ENCODE results near the gene PRR5. TPM values are rescaled to one million over a fixed set of nuclear protein-coding genes. Genes with fewer than 3 reads are reported as not detected.

Gene PRR5
- total RNA-seq, 1 donor from 2014 or later: 17.2 TPM

DNA sequence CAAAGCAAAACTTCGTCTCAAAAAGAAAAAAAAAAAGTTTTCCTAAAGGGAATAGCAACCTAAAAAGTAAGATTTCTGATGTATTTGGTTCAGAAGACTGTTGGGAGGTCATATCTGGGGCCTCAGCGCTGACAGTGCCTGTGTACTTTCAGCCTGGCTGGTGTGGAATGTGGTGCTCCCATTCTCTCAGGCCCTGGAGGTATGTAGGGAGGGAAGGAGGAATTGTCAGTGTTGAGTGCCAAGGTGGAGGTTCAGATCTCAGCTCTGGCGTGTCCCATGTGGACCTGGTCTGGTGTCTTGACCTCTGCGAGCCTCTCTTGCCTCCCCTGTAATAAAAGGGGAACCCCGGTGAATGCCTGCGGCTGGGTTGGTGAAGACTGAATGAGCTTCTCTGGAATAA, 22.4 kb downstream of the PRR5 start:
- Histone ChIP-seq H3K4me1 (ENCODE audit: control insufficient read depth in 3 of 3, insufficient read depth in 3 of 3, low read length in 3 of 3) (peaks cover 6 to 10% (median 8%) of the 10 kb centered on the region in 3 donors), H3K9ac (ENCODE audit: low read depth in 1 of 3, low read length in 3 of 3) (no peak overlapping the region), H3K27ac (ENCODE audit: low read depth, low read length) (no peak overlapping the region), H3K27me3 (ENCODE audit: control insufficient read depth in 3 of 3, insufficient read depth in 3 of 3, low read length in 3 of 3) (peaks cover 7 to 30% (median 12%) of the 10 kb centered on the region in 3 donors), H3K36me3 (ENCODE audit: control insufficient read depth in 3 of 3, insufficient read depth in 3 of 3, low read length in 3 of 3) (no peaks in the 10 kb centered on the region), H3K4me3 (ENCODE audit: low read length in 3 of 3) (no peak overlapping the region), H3K9me3 (ENCODE audit: control insufficient read depth in 3 of 3, low read length in 3 of 3) (no peaks in the 10 kb centered on the region)

DNA sequence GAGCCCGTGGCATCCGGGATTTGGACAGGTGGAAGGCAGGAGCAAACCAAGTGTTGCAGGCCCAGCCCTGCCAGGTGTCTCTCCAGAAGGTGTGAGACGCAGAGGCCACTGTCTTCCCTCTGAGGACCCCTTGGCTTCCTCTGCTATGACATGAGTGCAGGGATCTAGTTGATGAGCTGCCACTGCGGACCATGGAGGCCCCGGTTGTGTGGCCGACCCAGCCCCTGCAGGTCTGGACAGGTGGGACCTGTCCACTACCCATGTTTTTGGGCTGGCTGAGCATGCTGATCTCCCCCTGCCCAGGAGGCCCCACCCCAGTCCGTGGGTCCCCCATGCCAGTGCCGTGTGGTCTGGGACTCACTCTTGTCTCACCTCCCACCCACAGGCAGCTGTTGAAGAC, 22.9 kb downstream of the PRR5 start:
- Histone ChIP-seq H3K4me3 (ENCODE audit: low read length in 3 of 3) (no peak overlapping the region), H3K4me1 (ENCODE audit: control insufficient read depth in 3 of 3, insufficient read depth in 3 of 3, low read length in 3 of 3) (peaks cover 6 to 10% (median 9%) of the 10 kb centered on the region in 3 donors), H3K36me3 (ENCODE audit: control insufficient read depth in 3 of 3, insufficient read depth in 3 of 3, low read length in 3 of 3) (no peaks in the 10 kb centered on the region), H3K27ac (ENCODE audit: low read depth, low read length) (no peak overlapping the region), H3K9ac (ENCODE audit: low read depth in 1 of 3, low read length in 3 of 3) (no peak overlapping the region), H3K9me3 (ENCODE audit: control insufficient read depth in 3 of 3, low read length in 3 of 3) (no peaks in the 10 kb centered on the region), H3K27me3 (ENCODE audit: control insufficient read depth in 3 of 3, insufficient read depth in 3 of 3, low read length in 3 of 3) (peaks cover 7 to 35% (median 16%) of the 10 kb centered on the region in 3 donors)

DNA sequence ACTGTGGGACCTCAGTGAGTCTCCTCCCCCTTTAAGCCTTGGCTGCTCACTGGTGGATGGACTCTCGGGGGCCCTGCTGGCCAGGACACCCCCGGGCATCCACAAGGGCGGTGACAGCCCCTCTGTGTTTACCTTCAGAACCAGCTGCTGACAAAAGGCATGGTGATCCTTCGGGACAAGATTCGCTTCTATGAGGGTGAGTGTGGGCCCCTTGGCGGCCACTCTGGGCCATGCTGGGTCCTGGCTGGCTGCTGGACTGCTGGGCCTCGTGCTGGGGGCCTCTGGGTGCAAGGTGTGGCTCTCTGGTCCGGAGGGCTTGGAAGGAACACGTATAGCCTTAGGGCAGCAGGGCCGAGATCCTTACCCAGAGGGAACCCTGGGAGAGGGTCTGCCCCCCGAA, 24.4 kb downstream of the PRR5 start:
- H3K36me3 ChIP-seq (ENCODE audit: control insufficient read depth in 3 of 3, insufficient read depth in 3 of 3, low read length in 3 of 3): no peaks in the 10 kb centered on the region
- H3K9ac ChIP-seq (ENCODE audit: low read depth in 1 of 3, low read length in 3 of 3): no peak overlapping the region
- no peak overlapping the region for H3K4me3 ChIP-seq (ENCODE audit: low read length in 3 of 3)
- peaks cover 16 to 50% (median 23%) of the 10 kb centered on the region in 3 donors for H3K27me3 ChIP-seq (ENCODE audit: control insufficient read depth in 3 of 3, insufficient read depth in 3 of 3, low read length in 3 of 3)
- H3K9me3 ChIP-seq (ENCODE audit: control insufficient read depth in 3 of 3, low read length in 3 of 3): no peaks in the 10 kb centered on the region
- peaks cover 9 to 11% (median 11%) of the 10 kb centered on the region in 3 donors for H3K4me1 ChIP-seq (ENCODE audit: control insufficient read depth in 3 of 3, insufficient read depth in 3 of 3, low read length in 3 of 3)
- H3K27ac ChIP-seq (ENCODE audit: low read depth, low read length): no peak overlapping the region

DNA sequence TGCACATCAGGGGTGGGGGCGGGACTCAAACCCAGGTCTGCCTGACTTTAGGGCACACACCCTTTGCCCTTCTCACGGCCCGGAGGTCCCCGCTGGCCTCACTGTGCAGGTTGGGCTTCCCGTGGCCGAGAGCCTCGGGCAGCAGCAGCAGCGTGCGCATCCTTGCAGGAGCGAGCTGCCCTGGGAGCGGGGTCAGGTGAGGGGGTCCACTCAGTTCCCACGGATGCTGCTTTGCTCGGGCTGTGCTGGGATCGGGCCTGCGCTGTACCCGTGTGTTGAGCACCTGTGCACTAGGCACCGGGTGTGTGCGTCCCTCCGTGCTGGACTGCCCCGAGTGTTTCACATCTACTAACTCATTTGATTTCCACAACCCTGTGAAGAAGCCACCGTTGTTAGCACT, 25.1 kb downstream of the PRR5 start:
- Histone ChIP-seq H3K27me3 (ENCODE audit: control insufficient read depth in 3 of 3, insufficient read depth in 3 of 3, low read length in 3 of 3) (peaks cover 16 to 48% (median 26%) of the 10 kb centered on the region in 3 donors), H3K4me3 (ENCODE audit: low read length in 3 of 3) (no peak overlapping the region), H3K9ac (ENCODE audit: low read depth in 1 of 3, low read length in 3 of 3) (no peak overlapping the region), H3K9me3 (ENCODE audit: control insufficient read depth in 3 of 3, low read length in 3 of 3) (no peaks in the 10 kb centered on the region), H3K36me3 (ENCODE audit: control insufficient read depth in 3 of 3, insufficient read depth in 3 of 3, low read length in 3 of 3) (no peaks in the 10 kb centered on the region), H3K27ac (ENCODE audit: low read depth, low read length) (no peak overlapping the region), H3K4me1 (ENCODE audit: control insufficient read depth in 3 of 3, insufficient read depth in 3 of 3, low read length in 3 of 3) (peaks cover 9 to 11% (median 11%) of the 10 kb centered on the region in 3 donors)

- H3K36me3 ChIP-seq (ENCODE audit: control insufficient read depth in 3 of 3, insufficient read depth in 3 of 3, low read length in 3 of 3): no peaks in the 10 kb centered on the region
- no peak overlapping the region for H3K4me3 ChIP-seq (ENCODE audit: low read length in 3 of 3)
- H3K27ac ChIP-seq (ENCODE audit: low read depth, low read length): no peak overlapping the region
- no peaks in the 10 kb centered on the region for H3K9me3 ChIP-seq (ENCODE audit: control insufficient read depth in 3 of 3, low read length in 3 of 3)
- peaks cover 9 to 11% (median 11%) of the 10 kb centered on the region in 3 donors for H3K4me1 ChIP-seq (ENCODE audit: control insufficient read depth in 3 of 3, insufficient read depth in 3 of 3, low read length in 3 of 3)
- peaks cover 16 to 44% (median 26%) of the 10 kb centered on the region in 3 donors for H3K27me3 ChIP-seq (ENCODE audit: control insufficient read depth in 3 of 3, insufficient read depth in 3 of 3, low read length in 3 of 3)
- no peak overlapping the region for H3K9ac ChIP-seq (ENCODE audit: low read depth in 1 of 3, low read length in 3 of 3)
These were observed 25.7 kb downstream of the PRR5 start for GRCh38 chr22:44727709-44728108.

GRCh38 chr22:44728761-44729324, 26.8 kb downstream of the PRR5 start:
- no peaks in the 10 kb centered on the region for H3K9me3 ChIP-seq (ENCODE audit: control insufficient read depth in 3 of 3, low read length in 3 of 3)
- peaks cover 9 to 11% (median 11%) of the 10 kb centered on the region in 3 donors for H3K4me1 ChIP-seq (ENCODE audit: control insufficient read depth in 3 of 3, insufficient read depth in 3 of 3, low read length in 3 of 3)
- peaks cover 16 to 44% (median 26%) of the 10 kb centered on the region in 3 donors for H3K27me3 ChIP-seq (ENCODE audit: control insufficient read depth in 3 of 3, insufficient read depth in 3 of 3, low read length in 3 of 3)
- peak overlapping the region; percentile 54 for H3K27ac ChIP-seq (ENCODE audit: low read depth, low read length)
- H3K4me3 ChIP-seq (ENCODE audit: low read length in 3 of 3): no peak overlapping the region
- no peak overlapping the region for H3K9ac ChIP-seq (ENCODE audit: low read depth in 1 of 3, low read length in 3 of 3)
- no peaks in the 10 kb centered on the region for H3K36me3 ChIP-seq (ENCODE audit: control insufficient read depth in 3 of 3, insufficient read depth in 3 of 3, low read length in 3 of 3)

- no peaks in the 10 kb centered on the region for H3K9me3 ChIP-seq (ENCODE audit: control insufficient read depth in 3 of 3, low read length in 3 of 3)
- H3K36me3 ChIP-seq (ENCODE audit: control insufficient read depth in 3 of 3, insufficient read depth in 3 of 3, low read length in 3 of 3): no peaks in the 10 kb centered on the region
- H3K4me3 ChIP-seq (ENCODE audit: low read length in 3 of 3): no peak overlapping the region
- peaks cover 16 to 44% (median 26%) of the 10 kb centered on the region in 3 donors for H3K27me3 ChIP-seq (ENCODE audit: control insufficient read depth in 3 of 3, insufficient read depth in 3 of 3, low read length in 3 of 3)
- H3K9ac ChIP-seq (ENCODE audit: low read depth in 1 of 3, low read length in 3 of 3): no peak overlapping the region
- peaks cover 9 to 11% (median 11%) of the 10 kb centered on the region in 3 donors for H3K4me1 ChIP-seq (ENCODE audit: control insufficient read depth in 3 of 3, insufficient read depth in 3 of 3, low read length in 3 of 3)
- H3K27ac ChIP-seq (ENCODE audit: low read depth, low read length): peak overlapping the region; percentile 54
These were observed 27.5 kb downstream of the PRR5 start for GRCh38 chr22:44729391-44730021.

DNA sequence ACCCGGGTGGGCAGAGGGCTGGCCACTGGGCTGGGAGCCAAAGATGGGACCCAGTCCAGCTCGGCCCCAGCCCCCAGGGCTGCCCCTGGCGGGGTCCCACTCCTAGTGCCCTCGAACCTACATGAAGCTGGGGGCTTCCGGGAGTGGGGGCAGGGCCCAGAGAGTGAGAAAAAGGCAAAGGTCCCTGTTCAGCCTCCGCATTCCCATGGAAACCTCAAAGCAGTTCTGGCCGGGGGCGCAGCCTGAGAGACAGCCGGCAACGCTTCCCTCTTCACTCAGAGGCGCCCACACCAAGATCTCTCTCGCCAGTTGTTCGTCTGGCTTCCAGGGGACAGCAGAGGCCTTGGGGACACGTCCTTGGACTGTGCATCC, 28.0 kb downstream of the PRR5 start:
- H3K4me3 ChIP-seq (ENCODE audit: low read length in 3 of 3): no peak overlapping the region
- H3K27me3 ChIP-seq (ENCODE audit: control insufficient read depth in 3 of 3, insufficient read depth in 3 of 3, low read length in 3 of 3): peaks cover 16 to 44% (median 29%) of the 10 kb centered on the region in 3 donors
- H3K27ac ChIP-seq (ENCODE audit: low read depth, low read length): peak overlapping the region; percentile 25
- no peaks in the 10 kb centered on the region for H3K36me3 ChIP-seq (ENCODE audit: control insufficient read depth in 3 of 3, insufficient read depth in 3 of 3, low read length in 3 of 3)
- H3K9ac ChIP-seq (ENCODE audit: low read depth in 1 of 3, low read length in 3 of 3): no peak overlapping the region
- H3K4me1 ChIP-seq (ENCODE audit: control insufficient read depth in 3 of 3, insufficient read depth in 3 of 3, low read length in 3 of 3): peaks cover 9 to 11% (median 11%) of the 10 kb centered on the region in 3 donors
- no peaks in the 10 kb centered on the region for H3K9me3 ChIP-seq (ENCODE audit: control insufficient read depth in 3 of 3, low read length in 3 of 3)

GRCh38 chr22:44730490-44731356, 28.7 kb downstream of the PRR5 start:
- Histone ChIP-seq H3K4me1 (ENCODE audit: control insufficient read depth in 3 of 3, insufficient read depth in 3 of 3, low read length in 3 of 3) (peaks cover 9 to 11% (median 11%) of the 10 kb centered on the region in 3 donors), H3K9ac (ENCODE audit: low read depth in 1 of 3, low read length in 3 of 3) (no peak overlapping the region), H3K27ac (ENCODE audit: low read depth, low read length) (no peak overlapping the region), H3K9me3 (ENCODE audit: control insufficient read depth in 3 of 3, low read length in 3 of 3) (no peaks in the 10 kb centered on the region), H3K27me3 (ENCODE audit: control insufficient read depth in 3 of 3, insufficient read depth in 3 of 3, low read length in 3 of 3) (peaks cover 16 to 46% (median 29%) of the 10 kb centered on the region in 3 donors), H3K4me3 (ENCODE audit: low read length in 3 of 3) (no peak overlapping the region), H3K36me3 (ENCODE audit: control insufficient read depth in 3 of 3, insufficient read depth in 3 of 3, low read length in 3 of 3) (no peaks in the 10 kb centered on the region)
